GM10266 (cell line): Measurements from ENCODE around the gene GLRX3.
"Not testable (repeated sequence)": the region's sequence is repeated elsewhere in the genome, so short reads cannot be mapped to it uniquely, and the experiment has no call there.

Experiments
- DNase-seq: peaks from one replicate; pipeline ENCODE4 v3.0.0; 2012; ENCODE audit errors: extremely low spot score
- CTCF ChIP-seq: IDR thresholded peaks from 2 replicates; pipeline ENCODE4 v1.5.1; 2012; ENCODE audit warnings: mild to moderate bottlenecking, low read depth; ENCODE audit not compliant: control insufficient read depth, insufficient read depth; ENCODE audit errors: missing control alignments

GLRX3 gene

GRCh38 chr10:130201043-130201380 is 64.8 kb downstream of the GLRX3 start:
- DNase-seq: no peak
- no peak for TF ChIP-seq CTCF

DNA sequence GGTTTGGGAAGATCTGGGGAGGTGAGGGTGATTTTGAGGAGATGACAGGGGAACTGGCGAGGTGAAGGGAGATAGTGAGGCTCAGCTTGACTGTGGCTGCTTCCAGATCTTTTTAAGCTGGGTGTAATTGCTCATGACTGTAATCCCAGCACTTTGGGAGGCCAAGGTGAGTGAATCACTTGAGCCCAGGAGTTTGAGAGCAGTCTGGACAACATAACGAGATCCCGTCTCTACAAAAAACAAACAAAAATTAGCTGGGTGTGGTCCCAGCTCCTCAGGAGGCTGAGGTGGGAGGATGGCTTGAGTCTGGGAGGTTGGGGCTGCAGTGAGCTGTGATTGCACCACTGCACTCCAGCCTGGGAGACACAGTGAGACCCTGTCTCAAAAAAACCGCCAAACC is 66.0 kb downstream of the GLRX3 start:
- DNase-seq: not testable (repeated sequence)

- DNase-seq: no peak
- TF ChIP-seq CTCF: no peak
Observed at GRCh38 chr10:130202984-130203621, 66.9 kb downstream of the GLRX3 start.

GRCh38 chr10:130203626-130204025 is 67.4 kb downstream of the GLRX3 start:
- DNase-seq: no peak
- no peak for TF ChIP-seq CTCF

- no peak for TF ChIP-seq CTCF
- no peak for DNase-seq
Observed at GRCh38 chr10:130206216-130206737, 70.1 kb downstream of the GLRX3 start.

GRCh38 chr10:130207205-130207604 is 71.0 kb downstream of the GLRX3 start:
- DNase-seq: no peak
- no peak for TF ChIP-seq CTCF

GRCh38 chr10:130208807-130209206 is 72.6 kb downstream of the GLRX3 start:
- DNase-seq: no peak
- TF ChIP-seq CTCF: no peak

- no peak for TF ChIP-seq CTCF
- DNase-seq: no peak
Observed at GRCh38 chr10:130212746-130213145, 76.6 kb downstream of the GLRX3 start.
